Endothelial cell of hepatic sinusoid (primary cell): ENCODE data around the gene UBE2N.

Source experiments
- in situ Hi-C: cut with HindIII; loops from 2 replicates; pipeline ENCODE4 v1.10.0; 2017; ENCODE audit warnings: low sequenced_read_pairs

Gene UBE2N

DNA sequence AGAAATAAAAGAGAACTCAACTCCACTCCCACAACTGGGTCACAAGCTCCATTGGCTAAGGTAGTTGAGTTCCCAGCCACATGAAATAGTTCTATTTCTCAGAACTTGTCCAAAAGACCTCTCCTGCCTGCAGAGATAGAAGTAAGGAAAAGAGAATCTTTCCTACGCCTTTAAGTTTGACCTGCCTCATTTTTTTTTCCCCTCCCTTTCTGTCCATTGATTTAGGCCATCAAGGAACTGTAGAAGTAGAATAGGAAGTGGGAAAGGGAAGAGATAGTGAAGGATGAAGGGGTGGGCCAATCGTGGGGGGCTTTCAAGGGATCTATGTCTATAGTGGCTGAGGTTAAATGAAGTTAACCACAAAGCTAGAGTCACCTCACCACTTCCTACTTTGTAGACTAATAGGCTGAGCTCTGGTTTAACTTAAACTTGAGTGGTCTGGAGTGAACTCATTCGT, 77.9 kb downstream of the UBE2N start:
- in situ Hi-C loops = loop anchor here (5.0 to 10.0 kb wide), 3 partner anchors 53 to 109 kb away; no protein-coding TSS in a partner anchor

DNA sequence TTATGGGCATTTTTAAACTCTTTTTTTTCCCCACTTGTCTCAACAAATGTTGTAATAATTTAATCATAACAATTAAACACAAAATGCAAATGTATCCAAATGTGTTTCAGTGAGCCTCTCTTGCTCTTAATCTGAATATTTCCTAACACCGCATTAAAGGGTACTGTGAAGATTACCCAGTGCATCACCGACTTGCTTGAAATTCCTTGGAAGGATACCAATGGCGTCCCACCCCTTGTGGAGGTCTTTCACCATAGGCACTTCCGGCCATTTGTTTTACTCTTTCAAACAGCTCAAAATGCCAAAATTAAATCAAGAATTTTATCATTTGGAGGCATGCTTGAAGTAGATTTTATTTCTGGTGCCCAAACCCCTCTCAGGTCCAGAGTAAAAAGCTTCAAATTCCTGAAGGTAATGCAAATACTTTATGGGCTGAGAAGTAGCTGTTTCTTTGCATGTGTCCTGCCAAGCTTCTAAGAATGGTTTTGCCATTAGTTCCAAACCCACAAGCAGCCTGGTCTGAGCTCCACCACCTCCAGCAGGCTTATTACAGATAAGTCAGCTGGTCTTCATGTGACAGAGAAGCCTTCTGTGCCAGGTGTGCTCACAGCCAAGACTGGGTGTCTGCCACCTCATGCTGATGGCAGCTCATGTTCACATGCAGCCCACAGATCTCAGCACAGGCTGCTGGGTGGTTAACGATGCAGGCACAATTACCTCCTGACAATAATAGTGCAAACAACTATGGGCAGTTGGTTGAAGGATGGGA, 80.4 kb downstream of the UBE2N start:
- in situ Hi-C loops = loop anchor here (5.0 to 10.0 kb wide), 3 partner anchors 56 to 107 kb away; no protein-coding TSS in a partner anchor

DNA sequence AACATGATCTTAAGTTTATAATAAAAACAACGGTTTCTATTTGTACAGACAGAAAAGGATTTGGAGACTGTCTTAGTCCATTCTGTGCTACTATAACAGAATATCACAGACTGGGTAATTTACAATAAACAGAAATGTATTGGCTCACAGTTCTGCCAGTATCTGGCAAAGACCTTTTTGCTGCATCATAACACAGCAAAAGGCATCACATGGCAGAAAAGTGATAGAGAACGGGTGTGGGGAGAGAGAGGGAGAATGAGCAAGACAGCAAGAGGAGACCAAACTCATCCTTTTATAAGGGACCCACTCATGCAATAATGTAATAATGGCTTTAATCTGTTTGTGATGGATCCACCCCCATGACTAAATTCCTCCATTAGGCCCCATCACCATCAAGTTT, 81.1 kb downstream of the UBE2N start:
- in situ Hi-C loops = loop anchor here (5.0 to 10.0 kb wide), 3 partner anchors 57 to 106 kb away; no protein-coding TSS in a partner anchor

DNA sequence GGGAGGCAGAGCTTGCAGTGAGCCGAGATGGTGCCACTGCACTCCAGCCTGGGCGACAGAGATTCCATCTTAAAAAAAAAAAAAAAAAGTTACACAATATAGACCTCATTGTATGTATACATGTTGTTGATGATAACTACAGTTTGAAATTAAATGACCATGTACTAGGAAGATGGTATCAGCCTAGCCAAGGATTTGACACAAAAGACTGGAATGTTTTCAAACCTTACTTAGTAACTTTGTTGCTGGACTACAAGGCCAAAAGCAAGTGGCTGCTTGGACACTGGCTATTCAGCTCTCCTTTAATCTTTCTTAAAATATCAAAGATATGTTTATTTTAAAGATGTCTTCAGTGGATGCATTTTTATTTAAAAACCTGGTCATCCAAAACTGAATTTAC, 82.9 kb downstream of the UBE2N start:
- in situ Hi-C loops = no loop called here

DNA sequence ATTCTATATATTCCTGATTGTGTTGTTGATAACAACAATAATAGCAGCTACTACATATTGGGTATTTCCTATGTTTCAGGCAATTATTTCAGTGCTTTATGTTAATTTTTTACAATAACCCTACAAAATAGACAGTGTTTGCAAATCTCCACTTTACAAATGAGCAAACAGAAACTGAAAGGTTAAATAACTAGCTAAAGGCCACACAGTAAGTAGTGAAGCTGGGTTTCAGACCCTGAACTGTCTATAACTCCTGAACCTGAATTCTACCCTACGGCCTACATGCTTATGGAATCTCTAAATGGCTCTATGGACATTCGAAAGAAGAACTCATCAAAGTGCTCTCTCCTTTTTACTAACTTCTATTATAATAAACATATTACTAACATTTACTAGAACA, 83.7 kb downstream of the UBE2N start:
- in situ Hi-C loops = no loop called here

DNA sequence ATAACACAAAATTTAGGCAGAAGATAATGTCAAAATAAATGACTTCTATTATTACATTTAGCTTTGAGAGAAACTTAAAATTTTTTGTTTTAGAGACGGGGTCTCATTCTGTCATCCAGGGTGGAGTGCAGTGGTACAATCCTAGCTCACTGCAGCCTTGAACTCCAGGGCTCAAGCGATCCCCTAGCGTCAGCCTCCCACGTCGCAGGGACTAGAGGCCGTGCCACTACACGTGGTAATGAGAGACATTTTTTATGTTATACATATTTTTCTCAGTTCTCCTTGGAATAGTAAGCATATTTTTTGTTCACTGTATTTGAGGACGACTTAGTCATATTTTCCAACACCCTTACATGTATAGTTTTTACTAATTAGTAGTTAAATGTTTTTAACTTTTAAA, 85.5 kb downstream of the UBE2N start:
- in situ Hi-C loops = no loop called here
